GM12878 (cell line): Measurements from ENCODE around the gene RPTN. TPM values are rescaled to one million over a fixed set of nuclear protein-coding genes. Genes with fewer than 3 reads are reported as not detected.

Source experiments
- FOS ChIP-seq: IDR thresholded peaks from 3 replicates; pipeline ENCODE4 v1.6.1; 2011; ENCODE audit warnings: borderline replicate concordance; ENCODE audit not compliant: insufficient read length; ENCODE audit errors: extremely low read depth
- HDAC6 ChIP-seq: fragments of 200-600 bp; sonication (generic); IDR thresholded peaks from one replicate; pipeline ENCODE4 v1.8.0; 2017; ENCODE audit warnings: antibody characterized with exemption; ENCODE audit not compliant: unreplicated experiment
- NRF1 ChIP-seq: conservative IDR thresholded peaks from 2 replicates; pipeline ENCODE4 v1.6.1; 2011; ENCODE audit warnings: mild to moderate bottlenecking, low read depth, low read length, improper control_type of control experiment
- RB1 ChIP-seq: fragments of 450-650 bp; formaldehyde crosslinking; IDR thresholded peaks from 2 replicates; pipeline ENCODE4 v1.6.1; 2017; ENCODE audit warnings: mild to moderate bottlenecking, borderline replicate concordance
- SREBF2 ChIP-seq: IDR thresholded peaks from 2 replicates; pipeline ENCODE4 v1.6.1; 2012; ENCODE audit warnings: mild to moderate bottlenecking, low read length
- TCF3 ChIP-seq: IDR thresholded peaks from 2 replicates; pipeline ENCODE4 v1.6.1; 2012; ENCODE audit warnings: low read depth, mild to moderate bottlenecking, low read length, borderline replicate concordance; ENCODE audit not compliant: insufficient read depth
- YBX1 ChIP-seq: fragments of 450-650 bp; IDR thresholded peaks from 2 replicates; pipeline ENCODE4 v1.6.1; 2016; ENCODE audit warnings: antibody characterized with exemption
- polyA plus RNA-seq, 11 experiments: library from polyadenylated mRNA; depleted of rRNA in 4 of 11; unstranded in 6 of 11; stranded (reverse) in 5 of 11; fragments of >200 nt; fragmentation: Nextera tagmentation in 4 of 11; fragmentation: Illumina TruSeq in 1 of 11; extraction: Ambion mirVana in 4 of 11; extraction: Trizol in 1 of 11; gene quantifications; 1 replicate in 1 of 11; 2 replicates in 10 of 11; pipeline versions ENCODE4 v1.2.1 to v1.2.3, GENCODE V29; 2011 to 2016; ENCODE audit warnings: inconsistent platforms in 2 of 11, missing spikeins in 2 of 11, low read depth in 1 of 11
- total RNA-seq, 4 experiments: library from RNA; depleted of rRNA in 3 of 4; stranded (reverse); fragments of >200 nt in 3 of 4; fragmentation: Illumina TruSeq in 1 of 4; extraction: Trizol in 1 of 4; gene quantifications; 2 replicates each; pipeline versions ENCODE4 v1.2.1 to v1.2.3, GENCODE V29; 2013 to 2021

The RPTN gene
- total and polyA plus RNA-seq, 10 of the 15 experiments (the other 5 are each of a cell fraction or from before 2014, with no cell fraction given), result not detected

- no peak for TF ChIP-seq SREBF2
- no peak for TF ChIP-seq HDAC6
- no peak for TF ChIP-seq RB1
- no peak for TF ChIP-seq NRF1
- no peak for TF ChIP-seq TCF3
- TF ChIP-seq YBX1, result no peak
- TF ChIP-seq FOS, result no peak
- TF ChIP-seq, all 136 proteins: peak for 0
Measured at GRCh38 chr1:152104854-152105253, 54.2 kb downstream of the RPTN start (continued).

Other genes with a start within 250 kb of the RPTN start
Only the 7 nearest of the 8 such genes appear.
- 0.56 TPM in 1 of 2 replicates, not detected in the other for gene S100A10, start 165.4 kb downstream of the RPTN start, total RNA-seq (2014; rRNA removed)
- not detected in 2 replicates for gene S100A10, start 165.4 kb downstream of the RPTN start, total RNA-seq (2014; rRNA removed; fragmentation: Illumina TruSeq; extraction: Trizol)
- gene S100A10, start 165.4 kb downstream of the RPTN start, total RNA-seq (2021), result 1.6 and 2.8 TPM in 2 replicates
- gene S100A10, start 165.4 kb downstream of the RPTN start, polyA plus RNA-seq (2011; rRNA removed), result 0.16 and 0.20 TPM in 2 replicates
- gene S100A10, start 165.4 kb downstream of the RPTN start, polyA plus RNA-seq (2014; fragmentation: Illumina TruSeq; extraction: Trizol), result not detected in 2 replicates
- under 1 TPM; 0.18 to 0.50 TPM for gene S100A10, start 165.4 kb downstream of the RPTN start, polyA plus RNA-seq (2014; fragmentation: Nextera tagmentation; extraction: Ambion mirVana)
- 0.65 TPM in 1 of 2 replicates, not detected in the other for gene S100A10, start 165.4 kb downstream of the RPTN start, polyA plus RNA-seq (2014; rRNA removed)
- 1 to 10 TPM; 1.6 to 2.1 TPM for gene S100A10, start 165.4 kb downstream of the RPTN start, polyA plus RNA-seq (2016; fragmentation: Nextera tagmentation; extraction: Ambion mirVana)
- gene S100A11, start 122.2 kb downstream of the RPTN start, total RNA-seq (2014; rRNA removed), result 31.6 and 33.6 TPM in 2 replicates
- gene S100A11, start 122.2 kb downstream of the RPTN start, total RNA-seq (2014; rRNA removed; fragmentation: Illumina TruSeq; extraction: Trizol), result 23.7 and 30.0 TPM in 2 replicates
- gene S100A11, start 122.2 kb downstream of the RPTN start, total RNA-seq (2021), result 27.9 and 29.1 TPM in 2 replicates
- 8.3 and 9.0 TPM in 2 replicates for gene S100A11, start 122.2 kb downstream of the RPTN start, polyA plus RNA-seq (2011; rRNA removed)
- 58.6 and 76.9 TPM in 2 replicates for gene S100A11, start 122.2 kb downstream of the RPTN start, polyA plus RNA-seq (2014; fragmentation: Illumina TruSeq; extraction: Trizol)
- 100 to 1,000 TPM in 1 of 2 experiments, 10 to 100 TPM in 1; 98.4 to 134 TPM for gene S100A11, start 122.2 kb downstream of the RPTN start, polyA plus RNA-seq (2014; fragmentation: Nextera tagmentation; extraction: Ambion mirVana)
- 49.1 and 49.6 TPM in 2 replicates for gene S100A11, start 122.2 kb downstream of the RPTN start, polyA plus RNA-seq (2014; rRNA removed)
- 10 to 100 TPM; 76.2 to 85.8 TPM for gene S100A11, start 122.2 kb downstream of the RPTN start, polyA plus RNA-seq (2016; fragmentation: Nextera tagmentation; extraction: Ambion mirVana)
- gene TCHHL1, start 70.2 kb downstream of the RPTN start, total RNA-seq (2014; rRNA removed), result not detected in 2 replicates
- not detected in 2 replicates for gene TCHHL1, start 70.2 kb downstream of the RPTN start, total RNA-seq (2014; rRNA removed; fragmentation: Illumina TruSeq; extraction: Trizol)
- gene TCHHL1, start 70.2 kb downstream of the RPTN start, total RNA-seq (2021), result not detected in 2 replicates
- gene TCHHL1, start 70.2 kb downstream of the RPTN start, polyA plus RNA-seq (2011; rRNA removed), result not detected in 2 replicates
- not detected in 2 replicates for gene TCHHL1, start 70.2 kb downstream of the RPTN start, polyA plus RNA-seq (2014; fragmentation: Illumina TruSeq; extraction: Trizol)
- gene TCHHL1, start 70.2 kb downstream of the RPTN start, polyA plus RNA-seq (2014; fragmentation: Nextera tagmentation; extraction: Ambion mirVana), result not detected
- gene TCHHL1, start 70.2 kb downstream of the RPTN start, polyA plus RNA-seq (2014; rRNA removed), result not detected in 2 replicates
- gene TCHHL1, start 70.2 kb downstream of the RPTN start, polyA plus RNA-seq (2016; fragmentation: Nextera tagmentation; extraction: Ambion mirVana), result not detected
- not detected in 2 replicates for gene TCHH, start 43.8 kb downstream of the RPTN start, total RNA-seq (2014; rRNA removed)
- not detected in 2 replicates for gene TCHH, start 43.8 kb downstream of the RPTN start, total RNA-seq (2014; rRNA removed; fragmentation: Illumina TruSeq; extraction: Trizol)
- not detected in 2 replicates for gene TCHH, start 43.8 kb downstream of the RPTN start, total RNA-seq (2021)
- gene TCHH, start 43.8 kb downstream of the RPTN start, polyA plus RNA-seq (2011; rRNA removed), result not detected in 2 replicates
- not detected in 2 replicates for gene TCHH, start 43.8 kb downstream of the RPTN start, polyA plus RNA-seq (2014; fragmentation: Illumina TruSeq; extraction: Trizol)
- not detected for gene TCHH, start 43.8 kb downstream of the RPTN start, polyA plus RNA-seq (2014; fragmentation: Nextera tagmentation; extraction: Ambion mirVana)
- 0.01 TPM in 1 of 2 replicates, not detected in the other for gene TCHH, start 43.8 kb downstream of the RPTN start, polyA plus RNA-seq (2014; rRNA removed)
- not detected for gene TCHH, start 43.8 kb downstream of the RPTN start, polyA plus RNA-seq (2016; fragmentation: Nextera tagmentation; extraction: Ambion mirVana)
- not detected in 2 replicates for gene HRNR, start 65.0 kb upstream of the RPTN start, total RNA-seq (2014; rRNA removed)
- gene HRNR, start 65.0 kb upstream of the RPTN start, total RNA-seq (2014; rRNA removed; fragmentation: Illumina TruSeq; extraction: Trizol), result not detected in 2 replicates
- gene HRNR, start 65.0 kb upstream of the RPTN start, total RNA-seq (2021), result not detected in 2 replicates
- gene HRNR, start 65.0 kb upstream of the RPTN start, polyA plus RNA-seq (2011; rRNA removed), result not detected in 2 replicates
- not detected in 2 replicates for gene HRNR, start 65.0 kb upstream of the RPTN start, polyA plus RNA-seq (2014; fragmentation: Illumina TruSeq; extraction: Trizol)
- not detected for gene HRNR, start 65.0 kb upstream of the RPTN start, polyA plus RNA-seq (2014; fragmentation: Nextera tagmentation; extraction: Ambion mirVana)
- gene HRNR, start 65.0 kb upstream of the RPTN start, polyA plus RNA-seq (2014; rRNA removed), result not detected in 2 replicates
- not detected for gene HRNR, start 65.0 kb upstream of the RPTN start, polyA plus RNA-seq (2016; fragmentation: Nextera tagmentation; extraction: Ambion mirVana)
- gene FLG, start 166.0 kb upstream of the RPTN start, total RNA-seq (2014; rRNA removed), result not detected in 2 replicates
- not detected in 2 replicates for gene FLG, start 166.0 kb upstream of the RPTN start, total RNA-seq (2014; rRNA removed; fragmentation: Illumina TruSeq; extraction: Trizol)
- not detected in 2 replicates for gene FLG, start 166.0 kb upstream of the RPTN start, total RNA-seq (2021)
- gene FLG, start 166.0 kb upstream of the RPTN start, polyA plus RNA-seq (2011; rRNA removed), result not detected in 2 replicates
- gene FLG, start 166.0 kb upstream of the RPTN start, polyA plus RNA-seq (2014; fragmentation: Illumina TruSeq; extraction: Trizol), result not detected in 2 replicates
- gene FLG, start 166.0 kb upstream of the RPTN start, polyA plus RNA-seq (2014; fragmentation: Nextera tagmentation; extraction: Ambion mirVana), result not detected
- not detected in 2 replicates for gene FLG, start 166.0 kb upstream of the RPTN start, polyA plus RNA-seq (2014; rRNA removed)
- not detected for gene FLG, start 166.0 kb upstream of the RPTN start, polyA plus RNA-seq (2016; fragmentation: Nextera tagmentation; extraction: Ambion mirVana)
- gene FLG2, start 200.8 kb upstream of the RPTN start, total RNA-seq (2014; rRNA removed), result not detected in 2 replicates
- gene FLG2, start 200.8 kb upstream of the RPTN start, total RNA-seq (2014; rRNA removed; fragmentation: Illumina TruSeq; extraction: Trizol), result not detected in 2 replicates
- gene FLG2, start 200.8 kb upstream of the RPTN start, total RNA-seq (2021), result not detected in 2 replicates
- not detected in 2 replicates for gene FLG2, start 200.8 kb upstream of the RPTN start, polyA plus RNA-seq (2011; rRNA removed)
- not detected in 2 replicates for gene FLG2, start 200.8 kb upstream of the RPTN start, polyA plus RNA-seq (2014; fragmentation: Illumina TruSeq; extraction: Trizol)
- not detected for gene FLG2, start 200.8 kb upstream of the RPTN start, polyA plus RNA-seq (2014; fragmentation: Nextera tagmentation; extraction: Ambion mirVana)
- not detected in 2 replicates for gene FLG2, start 200.8 kb upstream of the RPTN start, polyA plus RNA-seq (2014; rRNA removed)
- not detected for gene FLG2, start 200.8 kb upstream of the RPTN start, polyA plus RNA-seq (2016; fragmentation: Nextera tagmentation; extraction: Ambion mirVana)